PC-3 (cell line): ENCODE results near the gene ILF3. TPM values are rescaled to one million over a fixed set of nuclear protein-coding genes. Genes with fewer than 3 reads are reported as not detected.

Experiments used
- ATAC-seq: fragments of 200-7000 bp; cut with Tn5 transposase; 2 replicates; pipeline ENCODE4 v1.9.1; 2020; ENCODE audit warnings: mild to moderate bottlenecking, moderate library complexity
- BruUV-seq: library from RNA; stranded (reverse); fragments of 400-500 nt; replicated peaks from 2 replicates; lab custom pipeline; 2021; lab: Mats Ljungman, UMichigan
- CTCF ChIA-PET: fragments of 300-600 bp; sonication (Branson Sonifier 250); formaldehyde crosslinking; loops from one replicate; lab custom pipeline; 2022; ENCODE audit warnings: antibody characterized with exemption; lab: Charles Lee
- POLR2A ChIA-PET: fragments of 300-600 bp; sonication (Branson Sonifier 250); formaldehyde crosslinking; loops from one replicate; lab custom pipeline; 2022; ENCODE audit warnings: antibody characterized with exemption; ENCODE audit not compliant: unreplicated experiment; lab: Charles Lee
- DNase-seq: peaks from one replicate; pipeline ENCODE4 v3.0.0-alpha.2; 2015
- H2AFZ ChIP-seq: fragments of 300-600 bp; sonication (generic); 2 replicates; pipeline ENCODE4 v1.6.0; 2016; ENCODE audit warnings: antibody characterized with exemption, low read length
- H3F3A ChIP-seq: fragments of 300-600 bp; sonication (generic); one replicate; pipeline ENCODE4 v1.6.0; 2017; ENCODE audit warnings: antibody characterized with exemption, low read length, control low read depth, mild to moderate bottlenecking; ENCODE audit not compliant: unreplicated experiment
- H3K27ac ChIP-seq: fragments of 300-600 bp; sonication (generic); 2 replicates; pipeline ENCODE4 v1.5.1; 2016; ENCODE audit warnings: mild to moderate bottlenecking, low read length
- H3K27me3 ChIP-seq: fragments of 300-600 bp; sonication (generic); 2 replicates; pipeline ENCODE4 v1.6.1; 2016; ENCODE audit warnings: low read length, mixed read lengths
- H3K36me3 ChIP-seq: fragments of 300-600 bp; sonication (generic); 2 replicates; pipeline ENCODE4 v1.6.1; 2016; ENCODE audit warnings: low read depth, mixed run types, low read length, mixed read lengths
- H3K4me1 ChIP-seq: fragments of 300-600 bp; sonication (generic); 2 replicates; pipeline ENCODE4 v1.5.1; 2016; ENCODE audit warnings: low read length; ENCODE audit not compliant: insufficient read depth
- H3K4me2 ChIP-seq: fragments of 300-600 bp; sonication (generic); 2 replicates; pipeline ENCODE4 v1.6.0; 2016; ENCODE audit warnings: low read length
- H3K4me3 ChIP-seq: fragments of 300-600 bp; sonication (generic); 2 replicates; pipeline ENCODE4 v1.5.1; 2016; ENCODE audit warnings: mild to moderate bottlenecking, low read length, mixed read lengths
- H3K79me2 ChIP-seq: fragments of 300-600 bp; sonication (generic); 2 replicates; pipeline ENCODE4 v1.6.1; 2017; ENCODE audit warnings: low read length, mixed read lengths
- H3K9ac ChIP-seq: fragments of 300-600 bp; sonication (generic); 2 replicates; pipeline ENCODE4 v1.6.0; 2016; ENCODE audit warnings: mild to moderate bottlenecking, low read length
- H3K9me2 ChIP-seq: fragments of 300-600 bp; sonication (generic); replicated peaks from 2 replicates; pipeline ENCODE4 v1.6.1; 2016; ENCODE audit warnings: mixed run types, low read length, mixed read lengths
- H3K9me3 ChIP-seq: fragments of 300-600 bp; sonication (generic); 2 replicates; pipeline ENCODE4 v1.6.1; 2016; ENCODE audit warnings: low read length, mixed read lengths
- H4K20me1 ChIP-seq: fragments of 300-600 bp; sonication (generic); 2 replicates; pipeline ENCODE4 v1.6.1; 2016; ENCODE audit warnings: low read length, mixed read lengths
- CTCF ChIP-seq: fragments of 300-600 bp; sonication (generic); conservative IDR thresholded peaks from 2 replicates; pipeline ENCODE4 v1.5.1; 2017; ENCODE audit warnings: antibody characterized with exemption, low read depth, mild to moderate bottlenecking, low read length
- EZH2 ChIP-seq: fragments of 300-600 bp; sonication (generic); IDR thresholded peaks from one replicate; pipeline ENCODE4 v1.6.1; 2017; ENCODE audit warnings: antibody characterized with exemption, mild to moderate bottlenecking, low read length; ENCODE audit not compliant: unreplicated experiment
- EZH2phosphoT487 ChIP-seq: fragments of 300-600 bp; sonication (generic); IDR thresholded peaks from 2 replicates; pipeline ENCODE4 v1.6.1; 2018; ENCODE audit warnings: mild to moderate bottlenecking, antibody characterized with exemption, low read length, borderline replicate concordance
- intact Hi-C: fragments of 100-400 bp; cut with micrococcal nuclease; formaldehyde crosslinking; loops from 2 replicates; pipeline ENCODE4 v1.9.0; 2023
- total RNA-seq: library from RNA; depleted of rRNA; stranded (reverse); fragments of >200 nt; gene quantifications from 2 replicates; pipeline ENCODE4 v1.2.3, GENCODE V29; 2014

The ILF3 gene
- total RNA-seq, 1 experiment from 2014 or later, result 322 TPM

DNA sequence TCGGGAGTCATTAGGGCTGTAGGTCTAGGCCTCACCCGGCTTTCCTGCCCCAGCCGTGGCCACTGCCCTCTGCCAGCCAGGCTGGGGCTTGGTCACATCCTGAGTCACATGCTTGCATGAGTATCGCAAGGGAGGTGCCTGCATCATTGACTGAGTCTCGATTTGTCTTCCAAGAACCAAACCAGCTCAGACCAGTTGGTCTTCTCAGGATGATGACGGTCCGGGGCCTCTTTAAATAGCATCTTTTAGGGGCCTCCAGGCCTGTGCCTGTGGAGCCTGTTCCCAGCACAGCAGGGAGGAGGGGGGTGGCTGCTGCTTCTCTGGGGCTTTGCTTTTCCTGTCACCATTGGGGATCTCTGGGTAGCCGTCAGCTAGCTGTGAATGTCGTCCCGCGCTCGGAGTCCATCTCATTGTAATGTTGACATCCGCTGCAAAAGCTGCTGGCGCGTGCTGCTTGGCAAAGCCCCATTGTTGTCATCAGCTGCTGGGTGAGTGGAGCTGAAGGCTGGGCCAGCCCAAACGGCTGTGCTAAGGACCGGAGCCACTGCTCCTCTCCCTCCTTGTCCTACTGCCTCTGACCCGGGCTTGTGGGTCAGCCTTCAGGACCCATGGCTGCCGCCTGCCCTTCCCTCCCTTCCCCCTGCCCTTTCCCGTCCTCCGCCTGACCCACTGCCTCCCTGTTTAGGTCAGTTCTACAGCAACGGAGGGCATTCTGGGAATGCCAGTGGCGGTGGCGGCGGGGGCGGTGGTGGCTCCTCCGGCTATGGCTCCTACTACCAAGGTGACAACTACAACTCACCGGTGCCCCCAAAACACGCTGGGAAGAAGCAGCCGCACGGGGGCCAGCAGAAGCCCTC, 32.7 kb downstream of the ILF3 start:
- no peaks in the 10 kb centered on the region for H3F3A ChIP-seq
- no peak overlapping the region for H3K27ac ChIP-seq
- BruUV-seq, result no TSS peak
- ChIA-PET CTCF (interaction anchor here (0.6 kb wide), 1 partner anchor 104 kb away, joined by 4 read pairs; no protein-coding TSS in a partner anchor), POLR2A (no interaction called here)
- H3K4me2 ChIP-seq, result no peak overlapping the region
- H3K4me1 ChIP-seq, result no peaks in the 10 kb centered on the region
- intact Hi-C loops, result no loop called here
- H2AFZ ChIP-seq, result no peak overlapping the region
- H3K9me3 ChIP-seq, result no peaks in the 10 kb centered on the region
- H3K4me3 ChIP-seq, result no peak overlapping the region
- peaks cover 4% of the 10 kb centered on the region; the same call in 1 of the 2 replicates for H3K79me2 ChIP-seq
- peaks cover 96% of the 10 kb centered on the region for H3K36me3 ChIP-seq
- ATAC-seq (peak; percentile 48), DNase-seq (peak; percentile 21)
- H4K20me1 ChIP-seq, result peaks cover 42% of the 10 kb centered on the region
- H3K9me2 ChIP-seq, result no peaks in the 10 kb centered on the region
- no peak for TF ChIP-seq EZH2
- TF ChIP-seq EZH2phosphoT487, result no peak
- TF ChIP-seq CTCF, result no peak
- H3K27me3 ChIP-seq, result no peaks in the 10 kb centered on the region
- H3K9ac ChIP-seq, result no peak overlapping the region

DNA sequence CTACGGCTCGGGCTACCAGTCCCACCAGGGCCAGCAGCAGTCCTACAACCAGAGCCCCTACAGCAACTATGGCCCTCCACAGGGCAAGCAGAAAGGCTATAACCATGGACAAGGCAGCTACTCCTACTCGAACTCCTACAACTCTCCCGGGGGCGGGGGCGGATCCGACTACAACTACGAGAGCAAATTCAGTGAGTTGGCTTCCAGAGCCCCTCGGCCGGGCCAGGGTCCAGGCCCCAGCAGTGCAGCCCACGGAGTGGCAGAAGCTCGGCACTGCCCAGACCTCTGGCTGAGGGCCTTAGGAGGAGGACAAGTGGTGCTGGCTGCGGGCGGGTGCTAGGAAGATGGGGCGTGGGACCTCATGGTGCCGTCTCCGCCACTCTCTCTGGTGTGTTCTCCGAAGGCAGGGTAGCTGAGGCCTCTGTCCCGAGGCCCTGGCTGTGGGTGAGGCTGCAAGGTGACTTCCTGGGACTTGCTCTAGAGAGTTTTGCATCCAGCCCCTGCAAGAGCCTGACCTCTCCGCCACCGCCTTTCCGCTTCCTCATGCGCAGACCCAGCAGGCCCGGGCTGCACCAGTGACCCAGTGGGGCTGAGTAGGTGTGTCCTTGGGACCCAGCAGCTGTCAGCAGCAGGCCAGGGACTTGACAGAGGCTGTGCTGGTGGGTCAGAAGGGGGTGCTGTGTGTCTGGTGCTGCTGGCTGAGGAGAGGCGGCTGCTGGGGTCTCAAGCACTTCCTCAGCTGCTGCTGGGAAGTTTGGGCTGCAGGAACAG, 33.6 kb downstream of the ILF3 start:
- POLR2A ChIA-PET, result no interaction called here
- CTCF ChIA-PET, result no interaction called here
- DNase-seq (no peak), ATAC-seq (no peak)
- Histone ChIP-seq H3K4me1 (no peaks in the 10 kb centered on the region), H3K9me2 (no peaks in the 10 kb centered on the region), H3K27ac (no peak overlapping the region), H4K20me1 (peaks cover 46% of the 10 kb centered on the region), H3K4me3 (no peak overlapping the region), H3K9me3 (no peaks in the 10 kb centered on the region), H2AFZ (no peak overlapping the region), H3F3A (peaks cover 6% of the 10 kb centered on the region), H3K9ac (no peak overlapping the region), H3K79me2 (peaks cover 4% of the 10 kb centered on the region; the same call in 1 of the 2 replicates), H3K36me3 (peaks cover 95% of the 10 kb centered on the region), H3K4me2 (no peak overlapping the region), H3K27me3 (no peaks in the 10 kb centered on the region)
- BruUV-seq, result no TSS peak
- TF ChIP-seq EZH2 (no peak), EZH2phosphoT487 (no peak), CTCF (no peak)
- intact Hi-C loops, result no loop called here
